WERI-Rb-1 (cell line): ENCODE data around the gene ADARB2.

Experiments used
- DNase-seq: peaks from one replicate; pipeline ENCODE4 v3.0.0-alpha.2; 2020
- H3K27ac ChIP-seq: fragments of 250-450 bp; sonication (Bioruptor Pico); 2 replicates; pipeline ENCODE4 v1.5.1; 2020; ENCODE audit warnings: mild to moderate bottlenecking, moderate library complexity
- H3K27me3 ChIP-seq: fragments of 250-450 bp; sonication (Bioruptor Pico); 2 replicates; pipeline ENCODE4 v1.5.1; 2021; ENCODE audit warnings: mild to moderate bottlenecking, low read depth, moderate library complexity; ENCODE audit not compliant: insufficient read depth, severe bottlenecking
- H3K36me3 ChIP-seq: fragments of 250-450 bp; sonication (Bioruptor Pico); 2 replicates; pipeline ENCODE4 v1.5.1; 2020; ENCODE audit warnings: mild to moderate bottlenecking, moderate library complexity
- H3K4me3 ChIP-seq: 2 replicates; pipeline ENCODE4 v1.5.1; 2011; ENCODE audit warnings: low read depth, mild to moderate bottlenecking, control low read depth, low read length
- H3K9me3 ChIP-seq: fragments of 250-450 bp; sonication (Bioruptor Pico); 2 replicates; pipeline ENCODE4 v1.5.1; 2021; ENCODE audit warnings: mild to moderate bottlenecking, moderate library complexity; ENCODE audit not compliant: severe bottlenecking
- CTCF ChIP-seq: IDR thresholded peaks from 2 replicates; pipeline ENCODE4 v1.5.1; 2011; ENCODE audit warnings: low read depth, mild to moderate bottlenecking, control low read depth, inconsistent platforms, low read length

The ADARB2 gene

GRCh38 chr10:1709161-1709560, 28.2 kb downstream of the ADARB2 start:
- H3K27me3 ChIP-seq: no peaks in the 10 kb centered on the region
- DNase-seq: no peak
- TF ChIP-seq CTCF: no peak
- H3K4me3 ChIP-seq: no peak overlapping the region
- H3K36me3 ChIP-seq: no peaks in the 10 kb centered on the region
- H3K27ac ChIP-seq: no peak overlapping the region
- H3K9me3 ChIP-seq: peaks cover 1% of the 10 kb centered on the region

GRCh38 chr10:1708746-1709145, 28.6 kb downstream of the ADARB2 start:
- Histone ChIP-seq H3K4me3 (no peak overlapping the region), H3K9me3 (peaks cover 2% of the 10 kb centered on the region)
- TF ChIP-seq CTCF: no peak

GRCh38 chr10:1706711-1707110, 30.6 kb downstream of the ADARB2 start:
- no peaks in the 10 kb centered on the region for H3K36me3 ChIP-seq
- no peak overlapping the region for H3K27ac ChIP-seq
- H3K9me3 ChIP-seq: peaks cover 2% of the 10 kb centered on the region
- TF ChIP-seq CTCF: no peak
- no peak overlapping the region for H3K4me3 ChIP-seq
- peaks cover 6% of the 10 kb centered on the region for H3K27me3 ChIP-seq
- DNase-seq: no peak

More at GRCh38 chr10:1708746-1709145, 28.6 kb downstream of the ADARB2 start:
- H3K27me3 ChIP-seq: no peaks in the 10 kb centered on the region
- no peak overlapping the region for H3K27ac ChIP-seq
- H3K36me3 ChIP-seq: no peaks in the 10 kb centered on the region
- DNase-seq: no peak

GRCh38 chr10:1706256-1706655, 31.1 kb downstream of the ADARB2 start:
- TF ChIP-seq CTCF: no peak
- DNase-seq: no peak
- Histone ChIP-seq H3K9me3 (peaks cover 2% of the 10 kb centered on the region), H3K27me3 (peaks cover 6% of the 10 kb centered on the region), H3K36me3 (no peaks in the 10 kb centered on the region), H3K27ac (no peak overlapping the region), H3K4me3 (no peak overlapping the region)

GRCh38 chr10:1698185-1698584, 39.1 kb downstream of the ADARB2 start:
- Histone ChIP-seq H3K36me3 (no peaks in the 10 kb centered on the region), H3K4me3 (no peak overlapping the region), H3K27ac (no peak overlapping the region), H3K9me3 (no peaks in the 10 kb centered on the region), H3K27me3 (peaks cover 6% of the 10 kb centered on the region)
- no peak for DNase-seq
- TF ChIP-seq CTCF: no peak

GRCh38 chr10:1696106-1696505, 41.2 kb downstream of the ADARB2 start:
- no peaks in the 10 kb centered on the region for H3K9me3 ChIP-seq
- no peaks in the 10 kb centered on the region for H3K27me3 ChIP-seq
- no peak for DNase-seq
- no peak overlapping the region for H3K27ac ChIP-seq
- no peak for TF ChIP-seq CTCF
- no peaks in the 10 kb centered on the region for H3K36me3 ChIP-seq
- no peak overlapping the region for H3K4me3 ChIP-seq
